ENCODE results near the gene MSANTD3.
"Not testable (repeated sequence)": the region's sequence is repeated elsewhere in the genome, so short reads cannot be mapped to it uniquely, and the experiment has no call there.

Gene MSANTD3, protein sequence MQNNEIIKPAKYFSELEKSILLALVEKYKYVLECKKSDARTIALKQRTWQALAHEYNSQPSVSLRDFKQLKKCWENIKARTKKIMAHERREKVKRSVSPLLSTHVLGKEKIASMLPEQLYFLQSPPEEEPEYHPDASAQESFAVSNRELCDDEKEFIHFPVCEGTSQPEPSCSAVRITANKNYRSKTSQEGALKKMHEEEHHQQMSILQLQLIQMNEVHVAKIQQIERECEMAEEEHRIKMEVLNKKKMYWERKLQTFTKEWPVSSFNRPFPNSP

DNA sequence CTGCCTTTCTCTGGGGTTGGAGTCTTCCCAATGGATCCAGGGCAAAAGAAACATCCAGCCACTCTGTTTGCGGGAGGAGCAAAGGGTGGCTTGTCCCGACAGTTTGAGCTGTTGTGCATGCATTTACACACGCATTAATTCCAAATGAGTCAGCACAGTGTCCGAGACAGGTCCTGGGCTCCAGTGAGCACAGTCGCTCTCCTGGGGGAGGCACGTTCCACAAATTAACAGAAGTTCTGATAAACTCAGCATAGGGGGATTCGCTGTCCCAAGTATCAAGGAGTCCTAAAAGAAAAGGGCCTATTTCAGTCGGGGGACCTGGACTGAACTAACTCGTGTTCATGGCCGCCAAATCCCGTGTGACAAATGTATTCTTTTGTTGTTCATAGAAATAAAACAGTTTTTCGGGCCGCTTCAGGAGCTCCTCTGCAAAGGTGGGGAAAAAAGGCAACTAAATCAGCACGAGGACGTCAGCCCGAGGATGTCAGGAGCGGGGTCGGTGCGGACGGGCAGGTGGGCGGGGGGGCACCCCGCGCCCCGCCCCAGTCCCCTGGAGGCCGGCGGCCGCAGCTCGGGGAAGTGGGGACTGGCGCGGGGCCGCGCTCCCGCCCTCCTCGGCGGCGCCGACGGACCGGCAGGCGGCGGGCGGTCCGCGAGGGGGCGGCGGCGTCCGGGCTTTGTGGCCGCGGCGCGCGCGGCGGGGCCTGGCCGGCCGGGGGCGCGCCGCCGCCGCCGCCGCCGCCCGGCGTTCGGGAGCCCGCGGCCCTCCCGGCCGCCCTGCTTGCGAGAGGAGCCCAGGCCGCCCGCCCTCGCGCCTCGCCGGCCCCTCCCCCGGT lies at the start of gene MSANTD3:
Gene MSANTD3 (plus strand): TSS at position 614 of the 836 bp plus-strand sequence. CDS start 14,796 bp downstream, outside the sequence.
- Histone ChIP-seq H3K4me3 (ENCODE audit: low read length) (peak within 1 kb of the TSS; percentile 81), H3K27ac (ENCODE audit: low read depth, low read length) (peak within 1 kb of the TSS; percentile 86), H3K27me3 (ENCODE audit: control insufficient read depth, insufficient read depth, low read length) (no peaks in the 10 kb centered on the region), H3K36me3 (ENCODE audit: control insufficient read depth, insufficient read depth, low read length) (no peaks in the 10 kb centered on the region), H3K9ac (ENCODE audit: low read length) (peak within 1 kb of the TSS; percentile 30), H3K4me1 (ENCODE audit: control insufficient read depth, insufficient read depth, low read length) (peaks cover 12% of the 10 kb centered on the region)

DNA sequence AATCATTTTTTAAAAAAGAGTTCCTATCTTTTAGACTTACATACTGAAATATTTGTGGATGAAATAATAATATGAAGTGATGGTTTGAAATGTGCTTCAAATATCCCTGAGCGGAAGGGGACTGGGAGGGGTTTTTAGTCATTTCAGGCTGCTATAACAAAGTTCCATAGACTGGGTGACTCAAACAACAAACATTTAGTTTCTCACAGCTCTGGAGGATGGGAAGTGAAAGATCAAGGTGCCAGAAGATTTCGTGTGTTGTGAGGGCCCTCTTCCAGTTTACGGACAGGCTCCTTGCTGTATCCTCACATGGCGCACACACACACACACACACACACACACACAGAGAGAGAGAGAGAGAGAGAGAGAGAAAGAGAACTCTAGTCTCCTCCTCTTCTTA lies 47.1 kb upstream of the MSANTD3 start:
- H3K9ac ChIP-seq (ENCODE audit: low read length) = no peak overlapping the region
- no peak overlapping the region for H3K27ac ChIP-seq (ENCODE audit: low read depth, low read length)
- H3K27me3 ChIP-seq (ENCODE audit: control insufficient read depth, insufficient read depth, low read length) = no peaks in the 10 kb centered on the region
- H3K36me3 ChIP-seq (ENCODE audit: control insufficient read depth, insufficient read depth, low read length) = no peaks in the 10 kb centered on the region
- no peaks in the 10 kb centered on the region for H3K4me1 ChIP-seq (ENCODE audit: control insufficient read depth, insufficient read depth, low read length)
- no peak overlapping the region for H3K4me3 ChIP-seq (ENCODE audit: low read length)

DNA sequence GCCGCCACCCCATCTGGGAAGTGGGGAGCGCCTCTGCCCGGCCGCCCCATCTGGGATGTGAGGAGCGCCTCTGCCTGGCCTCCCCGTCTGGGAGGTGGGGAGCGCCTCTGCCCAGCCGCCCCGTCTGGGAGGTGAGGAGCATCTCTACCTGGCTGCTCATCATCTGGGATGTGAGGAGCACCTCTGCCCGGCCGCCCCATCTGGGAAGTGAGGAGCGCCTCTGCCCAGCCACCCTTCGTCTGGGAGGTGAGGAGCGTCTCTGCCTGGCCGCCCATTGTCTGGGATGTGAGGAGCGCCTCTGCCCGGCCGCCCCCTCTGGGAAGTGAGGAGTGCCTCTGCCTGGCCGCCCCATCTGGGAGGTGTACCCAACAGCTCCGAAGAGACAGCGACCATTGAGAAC lies 34.0 kb upstream of the MSANTD3 start:
- not testable (repeated sequence) for H3K36me3 ChIP-seq (ENCODE audit: control insufficient read depth, insufficient read depth, low read length); H3K27ac ChIP-seq (ENCODE audit: low read depth, low read length); H3K4me3 ChIP-seq (ENCODE audit: low read length); H3K4me1 ChIP-seq (ENCODE audit: control insufficient read depth, insufficient read depth, low read length); H3K27me3 ChIP-seq (ENCODE audit: control insufficient read depth, insufficient read depth, low read length); H3K9ac ChIP-seq (ENCODE audit: low read length)

DNA sequence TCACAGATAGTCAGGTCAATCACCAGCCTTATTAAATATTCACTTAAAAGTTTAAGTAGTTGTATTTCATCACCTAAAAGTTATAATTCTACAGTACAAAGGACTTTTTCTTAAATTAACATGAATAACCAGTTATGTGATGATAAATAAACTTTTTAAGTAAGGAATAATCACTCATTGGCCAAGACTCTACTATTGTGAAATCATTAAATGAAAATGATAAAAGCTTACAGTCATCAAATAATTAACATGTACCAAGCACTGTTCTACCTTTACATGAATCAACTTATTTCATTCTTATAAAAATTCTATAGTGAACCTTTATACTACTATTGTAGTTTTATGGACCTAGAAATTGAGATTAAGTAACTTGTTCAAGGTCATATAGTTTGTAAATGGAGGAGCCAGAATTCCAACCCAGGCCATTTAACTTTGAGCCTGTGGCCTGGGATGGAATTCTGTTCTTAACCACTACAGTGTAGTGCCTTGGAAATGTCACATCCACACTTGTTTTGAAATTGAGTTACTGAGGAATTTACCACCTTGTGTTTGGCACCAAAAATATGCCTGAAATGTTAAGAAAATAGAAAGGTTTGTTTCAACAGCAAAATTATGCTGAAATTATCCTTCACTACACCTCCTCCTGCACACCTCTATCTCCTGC lies 32.8 kb upstream of the MSANTD3 start:
- H3K36me3 ChIP-seq (ENCODE audit: control insufficient read depth, insufficient read depth, low read length) = no peaks in the 10 kb centered on the region
- no peaks in the 10 kb centered on the region for H3K27me3 ChIP-seq (ENCODE audit: control insufficient read depth, insufficient read depth, low read length)
- H3K9ac ChIP-seq (ENCODE audit: low read length) = no peak overlapping the region
- no peaks in the 10 kb centered on the region for H3K4me1 ChIP-seq (ENCODE audit: control insufficient read depth, insufficient read depth, low read length)
- no peak overlapping the region for H3K27ac ChIP-seq (ENCODE audit: low read depth, low read length)
- H3K4me3 ChIP-seq (ENCODE audit: low read length) = no peak overlapping the region

DNA sequence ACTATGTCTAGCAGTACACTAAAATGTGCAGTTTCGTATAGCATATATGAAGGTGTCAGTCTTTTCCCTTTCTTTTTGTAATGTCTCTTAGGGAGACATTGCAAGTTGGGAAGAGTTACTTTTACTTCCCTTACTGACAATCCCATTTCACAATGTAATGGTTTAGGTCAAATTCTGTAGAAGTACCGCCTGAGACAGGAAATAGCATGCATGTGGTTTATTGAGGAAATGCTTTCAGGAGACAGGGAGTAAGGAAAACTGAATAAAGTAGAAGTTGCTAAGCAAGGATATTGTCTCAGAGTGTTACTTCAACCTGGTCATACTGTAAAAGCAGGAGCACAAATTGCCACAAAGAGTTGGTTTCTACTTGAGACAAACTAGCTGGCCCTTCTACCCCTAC lies 32.1 kb upstream of the MSANTD3 start:
- Histone ChIP-seq H3K4me1 (ENCODE audit: control insufficient read depth, insufficient read depth, low read length) (no peaks in the 10 kb centered on the region), H3K27me3 (ENCODE audit: control insufficient read depth, insufficient read depth, low read length) (no peaks in the 10 kb centered on the region), H3K36me3 (ENCODE audit: control insufficient read depth, insufficient read depth, low read length) (no peaks in the 10 kb centered on the region), H3K27ac (ENCODE audit: low read depth, low read length) (no peak overlapping the region), H3K4me3 (ENCODE audit: low read length) (no peak overlapping the region), H3K9ac (ENCODE audit: low read length) (no peak overlapping the region)

DNA sequence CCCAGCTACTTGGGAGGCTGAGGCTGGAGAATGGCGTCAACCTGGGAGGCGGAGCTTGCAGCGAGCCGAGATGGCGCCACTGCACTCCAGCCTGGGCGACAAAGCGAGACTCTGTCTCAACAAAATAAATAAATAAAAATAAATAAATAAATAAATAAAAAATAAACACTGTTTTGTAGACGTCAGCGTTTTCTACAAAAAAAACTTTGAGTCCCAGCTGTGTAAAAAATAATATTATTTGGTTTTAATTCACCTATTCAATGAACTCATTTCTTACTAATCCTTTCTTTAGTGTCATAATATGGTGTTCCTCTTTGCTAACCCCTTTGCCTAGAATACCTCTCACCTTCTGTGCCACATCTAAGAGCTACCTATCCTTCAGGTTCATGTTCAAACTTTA lies 30.2 kb upstream of the MSANTD3 start:
- no peak overlapping the region for H3K9ac ChIP-seq (ENCODE audit: low read length)
- no peak overlapping the region for H3K4me3 ChIP-seq (ENCODE audit: low read length)
- no peaks in the 10 kb centered on the region for H3K27me3 ChIP-seq (ENCODE audit: control insufficient read depth, insufficient read depth, low read length)
- no peaks in the 10 kb centered on the region for H3K36me3 ChIP-seq (ENCODE audit: control insufficient read depth, insufficient read depth, low read length)
- no peaks in the 10 kb centered on the region for H3K4me1 ChIP-seq (ENCODE audit: control insufficient read depth, insufficient read depth, low read length)
- H3K27ac ChIP-seq (ENCODE audit: low read depth, low read length) = no peak overlapping the region

DNA sequence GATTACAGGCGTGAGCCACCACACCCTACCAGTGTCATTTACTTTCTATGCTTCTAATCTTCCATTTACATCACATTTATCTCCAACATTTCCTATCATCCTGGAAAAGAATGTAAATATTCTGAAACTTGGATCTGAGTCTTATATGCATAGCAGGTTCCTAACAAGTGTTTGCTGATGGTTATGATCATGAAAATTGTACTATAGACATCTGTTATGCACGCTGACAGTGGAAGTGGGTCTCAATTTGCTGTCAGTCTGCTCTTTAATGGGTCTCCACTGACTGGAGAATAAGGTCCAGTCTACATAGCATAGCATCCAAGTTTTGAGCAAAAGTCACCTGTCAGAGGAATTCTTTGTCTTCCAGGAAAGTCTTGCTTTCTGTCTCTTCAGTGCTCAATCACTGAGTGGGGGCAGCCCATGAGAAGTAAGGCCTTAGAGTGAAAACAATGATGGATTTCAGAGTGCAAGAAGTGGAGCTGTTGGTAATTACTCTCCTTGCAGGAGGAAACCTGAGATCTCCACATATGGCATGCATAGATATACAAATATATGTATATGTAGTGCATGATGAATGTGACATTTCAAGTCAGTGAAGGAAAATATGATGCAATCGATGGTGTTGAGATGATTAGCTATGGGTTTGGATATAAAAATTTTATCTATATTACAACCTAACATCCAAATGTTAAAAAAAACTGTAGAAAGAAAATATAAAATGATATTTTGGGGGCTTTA lies 29.2 kb upstream of the MSANTD3 start:
- no peak overlapping the region for H3K27ac ChIP-seq (ENCODE audit: low read depth, low read length)
- no peak overlapping the region for H3K4me3 ChIP-seq (ENCODE audit: low read length)
- H3K36me3 ChIP-seq (ENCODE audit: control insufficient read depth, insufficient read depth, low read length) = no peaks in the 10 kb centered on the region
- no peak overlapping the region for H3K9ac ChIP-seq (ENCODE audit: low read length)
- no peaks in the 10 kb centered on the region for H3K27me3 ChIP-seq (ENCODE audit: control insufficient read depth, insufficient read depth, low read length)
- H3K4me1 ChIP-seq (ENCODE audit: control insufficient read depth, insufficient read depth, low read length) = no peaks in the 10 kb centered on the region

DNA sequence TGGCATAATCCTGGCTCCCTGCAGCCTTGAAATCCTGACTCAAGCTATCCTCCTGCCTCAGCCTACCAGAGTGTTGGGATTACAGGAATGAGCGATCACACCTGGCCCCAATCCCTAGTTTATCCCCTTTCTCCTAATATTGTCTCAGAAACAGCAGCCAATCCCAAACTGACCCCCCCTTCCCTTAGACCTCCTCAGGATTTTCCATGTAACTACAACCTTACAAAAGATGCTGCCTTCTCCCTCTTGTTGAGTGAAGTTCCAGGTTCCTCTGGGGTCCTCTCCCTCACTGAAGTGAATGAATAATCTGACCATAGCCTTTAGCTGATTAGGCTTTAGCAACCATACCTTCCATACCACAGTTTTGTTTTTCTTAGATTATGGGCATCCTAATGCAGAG lies 25.9 kb upstream of the MSANTD3 start:
- no peaks in the 10 kb centered on the region for H3K4me1 ChIP-seq (ENCODE audit: control insufficient read depth, insufficient read depth, low read length)
- H3K9ac ChIP-seq (ENCODE audit: low read length) = no peak overlapping the region
- no peak overlapping the region for H3K27ac ChIP-seq (ENCODE audit: low read depth, low read length)
- H3K4me3 ChIP-seq (ENCODE audit: low read length) = no peak overlapping the region
- no peaks in the 10 kb centered on the region for H3K27me3 ChIP-seq (ENCODE audit: control insufficient read depth, insufficient read depth, low read length)
- no peaks in the 10 kb centered on the region for H3K36me3 ChIP-seq (ENCODE audit: control insufficient read depth, insufficient read depth, low read length)

DNA sequence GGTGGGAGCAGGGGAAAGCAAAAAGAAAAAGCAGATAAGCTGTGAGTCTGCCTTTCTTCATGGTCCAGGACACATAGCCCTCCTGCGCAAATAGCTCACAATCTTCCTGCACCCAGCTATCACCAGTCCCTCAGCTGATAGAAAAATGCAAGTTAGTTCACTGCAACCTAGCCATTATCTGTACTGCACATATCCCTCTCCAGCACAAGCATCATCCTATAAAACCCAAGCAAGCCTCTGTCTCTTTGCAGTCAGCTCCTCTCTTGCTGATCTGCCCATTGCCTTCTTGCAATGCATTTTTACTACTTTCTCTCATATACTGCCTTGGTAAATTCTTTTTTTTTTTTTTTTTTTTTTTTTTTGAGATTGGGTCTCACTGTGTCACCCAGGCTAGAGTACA lies 20.0 kb upstream of the MSANTD3 start:
- H3K4me1 ChIP-seq (ENCODE audit: control insufficient read depth, insufficient read depth, low read length) = peaks cover under 1% of the 10 kb centered on the region
- H3K9ac ChIP-seq (ENCODE audit: low read length) = no peak overlapping the region
- no peak overlapping the region for H3K4me3 ChIP-seq (ENCODE audit: low read length)
- H3K27ac ChIP-seq (ENCODE audit: low read depth, low read length) = no peak overlapping the region
- no peaks in the 10 kb centered on the region for H3K36me3 ChIP-seq (ENCODE audit: control insufficient read depth, insufficient read depth, low read length)
- H3K27me3 ChIP-seq (ENCODE audit: control insufficient read depth, insufficient read depth, low read length) = no peaks in the 10 kb centered on the region

DNA sequence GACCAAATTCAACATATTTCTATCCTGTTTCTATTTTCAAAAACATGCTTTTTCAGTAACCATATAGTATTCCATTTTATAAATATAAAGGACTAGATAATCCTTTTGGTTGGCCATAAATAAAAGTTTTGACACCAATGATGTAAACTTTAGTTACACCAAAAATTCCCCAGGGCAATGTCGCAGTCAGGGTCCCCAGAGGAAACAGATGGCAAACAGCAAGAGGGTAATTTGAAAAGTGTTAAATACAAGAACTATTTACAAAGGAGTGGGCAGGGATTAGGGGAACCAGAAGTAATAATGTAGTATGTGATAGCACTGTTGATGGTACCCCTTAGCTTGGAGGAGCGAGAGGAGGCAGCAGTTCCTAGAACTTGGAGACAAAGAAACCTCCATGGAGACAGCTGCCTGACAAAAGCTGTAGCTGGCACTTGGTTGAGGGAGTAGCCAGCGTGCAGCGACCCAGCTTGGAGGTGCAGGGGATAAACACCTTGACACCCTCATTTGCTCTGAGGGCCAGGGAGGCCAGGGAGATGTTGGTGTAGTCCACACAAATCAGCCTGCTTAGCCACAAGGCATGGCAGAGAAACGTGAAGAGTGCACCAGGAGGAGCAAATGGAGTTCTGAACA lies 18.3 kb upstream of the MSANTD3 start:
- no peaks in the 10 kb centered on the region for H3K36me3 ChIP-seq (ENCODE audit: control insufficient read depth, insufficient read depth, low read length)

DNA sequence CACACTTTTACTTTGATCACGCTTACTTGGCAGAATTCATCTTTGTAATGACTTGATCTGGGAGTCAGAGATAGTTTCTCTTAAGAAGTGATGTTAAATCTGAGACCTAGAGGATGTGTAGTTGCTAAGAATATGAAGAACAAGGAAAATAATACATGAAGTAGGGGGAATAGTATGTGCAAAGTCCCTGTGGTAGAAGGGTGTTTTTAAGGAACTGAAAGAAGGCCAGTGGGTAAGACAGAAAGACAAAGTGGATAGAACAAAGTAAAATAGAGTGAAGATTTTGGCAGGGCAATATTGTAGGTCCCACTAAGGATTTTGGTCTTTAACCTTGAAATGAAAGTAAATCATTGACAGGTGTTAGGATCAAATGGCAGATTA lies 17.8 kb upstream of the MSANTD3 start:
- no peak overlapping the region for H3K4me3 ChIP-seq (ENCODE audit: low read length)
- no peak overlapping the region for H3K9ac ChIP-seq (ENCODE audit: low read length)
- H3K36me3 ChIP-seq (ENCODE audit: control insufficient read depth, insufficient read depth, low read length) = no peaks in the 10 kb centered on the region
- no peak overlapping the region for H3K27ac ChIP-seq (ENCODE audit: low read depth, low read length)
- peaks cover 3% of the 10 kb centered on the region for H3K4me1 ChIP-seq (ENCODE audit: control insufficient read depth, insufficient read depth, low read length)
- no peaks in the 10 kb centered on the region for H3K27me3 ChIP-seq (ENCODE audit: control insufficient read depth, insufficient read depth, low read length)

More for the DNA sequence above, 18.3 kb upstream of the MSANTD3 start:
- Histone ChIP-seq H3K27ac (ENCODE audit: low read depth, low read length) (no peak overlapping the region), H3K9ac (ENCODE audit: low read length) (no peak overlapping the region), H3K4me3 (ENCODE audit: low read length) (no peak overlapping the region), H3K4me1 (ENCODE audit: control insufficient read depth, insufficient read depth, low read length) (peaks cover 3% of the 10 kb centered on the region), H3K27me3 (ENCODE audit: control insufficient read depth, insufficient read depth, low read length) (no peaks in the 10 kb centered on the region)

Data from rectal smooth muscle tissue (tissue), 1 donor.